GM23338 (cell line): ENCODE results near the gene SERAC1. TPM values are rescaled to one million over a fixed set of nuclear protein-coding genes. Genes with fewer than 3 reads are reported as not detected.

Experiments used
- ATAC-seq: fragments of 200-7000 bp; cut with Tn5 transposase; 3 replicates; pipeline ENCODE4 v1.9.1; 2020
- DNase-seq: peaks from one replicate; pipeline ENCODE4 v3.0.0-alpha.2; 2015; ENCODE audit warnings: low spot score
- H2AFZ ChIP-seq: fragments of 200-600 bp; sonication (generic); 2 replicates; pipeline ENCODE4 v1.8.0; 2016; ENCODE audit warnings: antibody characterized with exemption, mild to moderate bottlenecking, moderate library complexity
- H3F3A ChIP-seq: fragments of 200-600 bp; sonication (generic); replicated peaks from 2 replicates; pipeline ENCODE4 v1.8.0; 2017; ENCODE audit warnings: antibody characterized with exemption, mixed run types, low read depth
- H3K27ac ChIP-seq: fragments of 200-600 bp; sonication (generic); 2 replicates; pipeline ENCODE4 v1.6.1; 2016; ENCODE audit warnings: low read depth
- H3K27me3 ChIP-seq: fragments of 200-600 bp; sonication (generic); 2 replicates; pipeline ENCODE4 v1.8.0; 2016; ENCODE audit warnings: mild to moderate bottlenecking, mixed run types, moderate library complexity; ENCODE audit not compliant: insufficient read depth
- H3K36me3 ChIP-seq: fragments of 200-600 bp; sonication (generic); 2 replicates; pipeline ENCODE4 v1.8.0; 2016; ENCODE audit warnings: mild to moderate bottlenecking; ENCODE audit not compliant: insufficient read depth
- H3K4me1 ChIP-seq: fragments of 200-600 bp; sonication (generic); 2 replicates; pipeline ENCODE4 v1.8.0; 2016; ENCODE audit warnings: mild to moderate bottlenecking, moderate library complexity; ENCODE audit not compliant: insufficient read depth
- H3K4me2 ChIP-seq: fragments of 200-600 bp; sonication (generic); 2 replicates; pipeline ENCODE4 v1.7.1; 2017; ENCODE audit warnings: mixed run types
- H3K4me3 ChIP-seq: fragments of 200-600 bp; sonication (generic); 2 replicates; pipeline ENCODE4 v1.6.1; 2016; ENCODE audit warnings: mixed run types
- H3K79me2 ChIP-seq: fragments of 200-600 bp; sonication (generic); replicated peaks from 2 replicates; pipeline ENCODE4 v1.8.0; 2017; ENCODE audit warnings: mild to moderate bottlenecking; ENCODE audit not compliant: insufficient read depth
- H3K9me2 ChIP-seq: fragments of 200-600 bp; sonication (generic); 2 replicates; pipeline ENCODE4 v1.8.0; 2017; ENCODE audit not compliant: insufficient read depth
- H4K20me1 ChIP-seq: fragments of 200-600 bp; sonication (generic); replicated peaks from 2 replicates; pipeline ENCODE4 v1.8.0; 2017; ENCODE audit warnings: mild to moderate bottlenecking; ENCODE audit not compliant: insufficient read depth
- H3K27ac Mint-ChIP-seq: 2 replicates; pipeline ENCODE4 v1.8.0; 2020; ENCODE audit warnings: inconsistent platforms, mild to moderate bottlenecking, moderate library complexity, mixed read lengths
- H3K27me3 Mint-ChIP-seq: 3 replicates; pipeline ENCODE4 v1.8.0; 2022; ENCODE audit warnings: low read depth, mild to moderate bottlenecking, moderate library complexity, mixed read lengths, inconsistent platforms; ENCODE audit not compliant: insufficient read depth, poor library complexity
- H3K36me3 Mint-ChIP-seq: 3 replicates; pipeline ENCODE4 v1.8.0; 2021; ENCODE audit warnings: low read depth, mild to moderate bottlenecking, inconsistent platforms, moderate library complexity, mixed read lengths
- H3K4me1 Mint-ChIP-seq: 3 replicates; pipeline ENCODE4 v1.8.0; 2020; ENCODE audit warnings: mild to moderate bottlenecking, inconsistent platforms, mixed read lengths
- H3K4me3 Mint-ChIP-seq: 3 replicates; pipeline ENCODE4 v1.8.0; 2021; ENCODE audit warnings: moderate library complexity, mild to moderate bottlenecking, inconsistent platforms, mixed read lengths
- H3K9me3 Mint-ChIP-seq: 3 replicates; pipeline ENCODE4 v1.8.0; 2020; ENCODE audit warnings: moderate library complexity, mild to moderate bottlenecking, inconsistent platforms, mixed read lengths
- CREB1 ChIP-seq: fragments of 250-450 bp; sonication (Bioruptor Pico); IDR thresholded peaks from 2 replicates; pipeline ENCODE4 v1.5.0; 2020; ENCODE audit warnings: low read depth, mild to moderate bottlenecking, moderate library complexity
- EZH2 ChIP-seq: fragments of 200-600 bp; sonication (generic); IDR thresholded peaks from one replicate; pipeline ENCODE4 v1.8.0; 2017; ENCODE audit warnings: antibody characterized with exemption, mild to moderate bottlenecking, low read depth; ENCODE audit not compliant: unreplicated experiment
- EZH2phosphoT487 ChIP-seq: fragments of 200-600 bp; sonication (generic); IDR thresholded peaks from one replicate; pipeline ENCODE4 v1.8.1; 2018; ENCODE audit warnings: antibody characterized with exemption; ENCODE audit not compliant: unreplicated experiment
- JUNB ChIP-seq: IDR thresholded peaks from one replicate; pipeline ENCODE4 v1.6.1; 2016; ENCODE audit warnings: antibody characterized with exemption; ENCODE audit not compliant: unreplicated experiment
- NANOG ChIP-seq: IDR thresholded peaks from 2 replicates; pipeline ENCODE4 v1.6.1; 2016; ENCODE audit warnings: antibody characterized with exemption, borderline replicate concordance
- POLR2AphosphoS5 ChIP-seq: IDR thresholded peaks from 2 replicates; pipeline ENCODE4 v1.6.1; 2016; ENCODE audit warnings: antibody characterized with exemption, low read depth
- REST ChIP-seq: IDR thresholded peaks from one replicate; pipeline ENCODE4 v1.6.1; 2018; ENCODE audit warnings: antibody characterized with exemption; ENCODE audit not compliant: unreplicated experiment
- STAT1 ChIP-seq: IDR thresholded peaks from one replicate; pipeline ENCODE4 v1.6.1; 2016; ENCODE audit warnings: antibody characterized with exemption; ENCODE audit not compliant: unreplicated experiment
- ZNF114 ChIP-seq: fragments of 250-450 bp; sonication (Bioruptor Pico); IDR thresholded peaks from 2 replicates; pipeline ENCODE4 v1.5.0; 2020; ENCODE audit warnings: mild to moderate bottlenecking, moderate library complexity
- ZNF331 ChIP-seq: fragments of 250-450 bp; sonication (Bioruptor Pico); IDR thresholded peaks from 2 replicates; pipeline ENCODE4 v1.5.0; 2020; ENCODE audit warnings: low read depth, mild to moderate bottlenecking, moderate library complexity
- polyA plus RNA-seq: library from polyadenylated mRNA; unstranded; fragments of >200 nt; fragmentation: Nextera tagmentation; extraction: Ambion mirVana; gene quantifications from 2 replicates; pipeline ENCODE4 v1.2.1, GENCODE V29; 2016
- total RNA-seq: library from RNA; depleted of rRNA; stranded (reverse); fragments of >200 nt; shearing (Covaris generic); gene quantifications from 2 replicates; pipeline ENCODE4 v1.2.3, GENCODE V29; 2014
- TF ChIP-seq, protein P1 (sequence below): IDR thresholded peaks from 2 replicates; pipeline ENCODE4 v1.6.1; 2016; ENCODE audit warnings: antibody characterized with exemption
- TF ChIP-seq, protein P2 (sequence below): fragments of 250-450 bp; sonication (Bioruptor Pico); IDR thresholded peaks from 2 replicates; pipeline ENCODE4 v1.5.0; 2020; ENCODE audit warnings: mild to moderate bottlenecking, moderate library complexity
- TF ChIP-seq, protein P3 (sequence below), 2 experiments: fragments of 200-600 bp in 1 of 2; sonication (generic) in 1 of 2; conservative IDR thresholded peaks; 2 replicates each; pipeline versions ENCODE4 v1.5.1 to v1.6.1; 2016 to 2017; ENCODE audit warnings: antibody characterized with exemption in 2 of 2, low read depth in 2 of 2, mild to moderate bottlenecking in 2 of 2, moderate library complexity in 1 of 2

Gene SERAC1
- total and polyA plus RNA-seq, 2 experiments from 2014 or later: 5.1 to 8.4 TPM

GRCh38 chr6:158060455-158061360 lies 107.4 kb downstream of the SERAC1 start:
- Histone ChIP-seq H4K20me1 (no peaks in the 10 kb centered on the region), H3K79me2 (no peaks in the 10 kb centered on the region), H3K27ac (no peak overlapping the region), H3K36me3 (no peaks in the 10 kb centered on the region), H3K4me1 (no peaks in the 10 kb centered on the region), H3K27me3 (no peaks in the 10 kb centered on the region), H3F3A (no peaks in the 10 kb centered on the region), H3K9me2 (no peaks in the 10 kb centered on the region), H3K4me2 (no peak overlapping the region), H2AFZ (no peak overlapping the region), H3K4me3 (no peak overlapping the region)
- H3K4me3 Mint-ChIP-seq: no peak overlapping the region
- H3K9me3 Mint-ChIP-seq: no peaks in the 10 kb centered on the region
- TF ChIP-seq EZH2phosphoT487 (no peak), EZH2 (no peak), POLR2AphosphoS5 (no peak), ZNF331 (CRISPR knock-in tag) (no peak), ZNF114 (CRISPR knock-in tag) (no peak), NANOG (no peak), JUNB (no peak), REST (no peak), CREB1 (CRISPR knock-in tag) (no peak), STAT1 (no peak)
- TF ChIP-seq, protein P1, sequence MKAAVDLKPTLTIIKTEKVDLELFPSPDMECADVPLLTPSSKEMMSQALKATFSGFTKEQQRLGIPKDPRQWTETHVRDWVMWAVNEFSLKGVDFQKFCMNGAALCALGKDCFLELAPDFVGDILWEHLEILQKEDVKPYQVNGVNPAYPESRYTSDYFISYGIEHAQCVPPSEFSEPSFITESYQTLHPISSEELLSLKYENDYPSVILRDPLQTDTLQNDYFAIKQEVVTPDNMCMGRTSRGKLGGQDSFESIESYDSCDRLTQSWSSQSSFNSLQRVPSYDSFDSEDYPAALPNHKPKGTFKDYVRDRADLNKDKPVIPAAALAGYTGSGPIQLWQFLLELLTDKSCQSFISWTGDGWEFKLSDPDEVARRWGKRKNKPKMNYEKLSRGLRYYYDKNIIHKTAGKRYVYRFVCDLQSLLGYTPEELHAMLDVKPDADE: no peak
- TF ChIP-seq, protein P2, sequence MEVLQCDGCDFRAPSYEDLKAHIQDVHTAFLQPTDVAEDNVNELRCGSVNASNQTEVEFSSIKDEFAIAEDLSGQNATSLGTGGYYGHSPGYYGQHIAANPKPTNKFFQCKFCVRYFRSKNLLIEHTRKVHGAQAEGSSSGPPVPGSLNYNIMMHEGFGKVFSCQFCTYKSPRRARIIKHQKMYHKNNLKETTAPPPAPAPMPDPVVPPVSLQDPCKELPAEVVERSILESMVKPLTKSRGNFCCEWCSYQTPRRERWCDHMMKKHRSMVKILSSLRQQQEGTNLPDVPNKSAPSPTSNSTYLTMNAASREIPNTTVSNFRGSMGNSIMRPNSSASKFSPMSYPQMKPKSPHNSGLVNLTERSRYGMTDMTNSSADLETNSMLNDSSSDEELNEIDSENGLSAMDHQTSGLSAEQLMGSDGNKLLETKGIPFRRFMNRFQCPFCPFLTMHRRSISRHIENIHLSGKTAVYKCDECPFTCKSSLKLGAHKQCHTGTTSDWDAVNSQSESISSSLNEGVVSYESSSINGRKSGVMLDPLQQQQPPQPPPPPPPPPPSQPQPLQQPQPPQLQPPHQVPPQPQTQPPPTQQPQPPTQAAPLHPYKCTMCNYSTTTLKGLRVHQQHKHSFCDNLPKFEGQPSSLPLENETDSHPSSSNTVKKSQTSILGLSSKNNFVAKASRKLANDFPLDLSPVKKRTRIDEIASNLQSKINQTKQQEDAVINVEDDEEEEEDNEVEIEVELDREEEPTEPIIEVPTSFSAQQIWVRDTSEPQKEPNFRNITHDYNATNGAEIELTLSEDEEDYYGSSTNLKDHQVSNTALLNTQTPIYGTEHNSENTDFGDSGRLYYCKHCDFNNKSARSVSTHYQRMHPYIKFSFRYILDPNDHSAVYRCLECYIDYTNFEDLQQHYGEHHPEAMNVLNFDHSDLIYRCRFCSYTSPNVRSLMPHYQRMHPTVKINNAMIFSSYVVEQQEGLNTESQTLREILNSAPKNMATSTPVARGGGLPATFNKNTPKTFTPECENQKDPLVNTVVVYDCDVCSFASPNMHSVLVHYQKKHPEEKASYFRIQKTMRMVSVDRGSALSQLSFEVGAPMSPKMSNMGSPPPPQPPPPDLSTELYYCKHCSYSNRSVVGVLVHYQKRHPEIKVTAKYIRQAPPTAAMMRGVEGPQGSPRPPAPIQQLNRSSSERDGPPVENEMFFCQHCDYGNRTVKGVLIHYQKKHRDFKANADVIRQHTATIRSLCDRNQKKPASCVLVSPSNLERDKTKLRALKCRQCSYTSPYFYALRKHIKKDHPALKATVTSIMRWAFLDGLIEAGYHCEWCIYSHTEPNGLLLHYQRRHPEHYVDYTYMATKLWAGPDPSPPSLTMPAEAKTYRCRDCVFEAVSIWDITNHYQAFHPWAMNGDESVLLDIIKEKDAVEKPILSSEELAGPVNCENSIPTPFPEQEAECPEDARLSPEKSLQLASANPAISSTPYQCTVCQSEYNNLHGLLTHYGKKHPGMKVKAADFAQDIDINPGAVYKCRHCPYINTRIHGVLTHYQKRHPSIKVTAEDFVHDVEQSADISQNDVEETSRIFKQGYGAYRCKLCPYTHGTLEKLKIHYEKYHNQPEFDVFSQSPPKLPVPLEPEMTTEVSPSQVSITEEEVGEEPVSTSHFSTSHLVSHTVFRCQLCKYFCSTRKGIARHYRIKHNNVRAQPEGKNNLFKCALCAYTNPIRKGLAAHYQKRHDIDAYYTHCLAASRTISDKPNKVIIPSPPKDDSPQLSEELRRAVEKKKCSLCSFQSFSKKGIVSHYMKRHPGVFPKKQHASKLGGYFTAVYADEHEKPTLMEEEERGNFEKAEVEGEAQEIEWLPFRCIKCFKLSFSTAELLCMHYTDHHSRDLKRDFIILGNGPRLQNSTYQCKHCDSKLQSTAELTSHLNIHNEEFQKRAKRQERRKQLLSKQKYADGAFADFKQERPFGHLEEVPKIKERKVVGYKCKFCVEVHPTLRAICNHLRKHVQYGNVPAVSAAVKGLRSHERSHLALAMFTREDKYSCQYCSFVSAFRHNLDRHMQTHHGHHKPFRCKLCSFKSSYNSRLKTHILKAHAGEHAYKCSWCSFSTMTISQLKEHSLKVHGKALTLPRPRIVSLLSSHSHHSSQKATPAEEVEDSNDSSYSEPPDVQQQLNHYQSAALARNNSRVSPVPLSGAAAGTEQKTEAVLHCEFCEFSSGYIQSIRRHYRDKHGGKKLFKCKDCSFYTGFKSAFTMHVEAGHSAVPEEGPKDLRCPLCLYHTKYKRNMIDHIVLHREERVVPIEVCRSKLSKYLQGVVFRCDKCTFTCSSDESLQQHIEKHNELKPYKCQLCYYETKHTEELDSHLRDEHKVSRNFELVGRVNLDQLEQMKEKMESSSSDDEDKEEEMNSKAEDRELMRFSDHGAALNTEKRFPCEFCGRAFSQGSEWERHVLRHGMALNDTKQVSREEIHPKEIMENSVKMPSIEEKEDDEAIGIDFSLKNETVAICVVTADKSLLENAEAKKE: no peak
- TF ChIP-seq, protein P3, sequence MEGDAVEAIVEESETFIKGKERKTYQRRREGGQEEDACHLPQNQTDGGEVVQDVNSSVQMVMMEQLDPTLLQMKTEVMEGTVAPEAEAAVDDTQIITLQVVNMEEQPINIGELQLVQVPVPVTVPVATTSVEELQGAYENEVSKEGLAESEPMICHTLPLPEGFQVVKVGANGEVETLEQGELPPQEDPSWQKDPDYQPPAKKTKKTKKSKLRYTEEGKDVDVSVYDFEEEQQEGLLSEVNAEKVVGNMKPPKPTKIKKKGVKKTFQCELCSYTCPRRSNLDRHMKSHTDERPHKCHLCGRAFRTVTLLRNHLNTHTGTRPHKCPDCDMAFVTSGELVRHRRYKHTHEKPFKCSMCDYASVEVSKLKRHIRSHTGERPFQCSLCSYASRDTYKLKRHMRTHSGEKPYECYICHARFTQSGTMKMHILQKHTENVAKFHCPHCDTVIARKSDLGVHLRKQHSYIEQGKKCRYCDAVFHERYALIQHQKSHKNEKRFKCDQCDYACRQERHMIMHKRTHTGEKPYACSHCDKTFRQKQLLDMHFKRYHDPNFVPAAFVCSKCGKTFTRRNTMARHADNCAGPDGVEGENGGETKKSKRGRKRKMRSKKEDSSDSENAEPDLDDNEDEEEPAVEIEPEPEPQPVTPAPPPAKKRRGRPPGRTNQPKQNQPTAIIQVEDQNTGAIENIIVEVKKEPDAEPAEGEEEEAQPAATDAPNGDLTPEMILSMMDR (conservative IDR thresholded peaks at IDR 0.05; ENCODE audit: low read depth in 2 of 2): no peak
- H3K4me1 Mint-ChIP-seq: peaks cover 6% of the 10 kb centered on the region
- no peak overlapping the region for H3K27ac Mint-ChIP-seq
- H3K36me3 Mint-ChIP-seq: peaks cover 11% of the 10 kb centered on the region; the same call in 1 of the 3 replicates
- peak; percentile 51 for ATAC-seq
- DNase-seq: peak; percentile 64
- H3K27me3 Mint-ChIP-seq: peaks cover 4% of the 10 kb centered on the region
